Heart left ventricle (tissue), 13 donors: ENCODE measurements around the gene L3MBTL3.

Experiments used
- POLR2A ChIP-seq, 2 donors: fragments of 450-650 bp; IDR thresholded peaks; one replicate each; pipeline ENCODE4 v1.6.1; 2017; ENCODE audit warnings: antibody characterized with exemption in 2 of 2, mild to moderate bottlenecking in 2 of 2, moderate library complexity in 2 of 2
- TF ChIP-seq, protein P1 (sequence below), 12 donors: fragments of 200-600 bp; sonication (generic) in 4 of 12; IDR thresholded peaks; one replicate each; pipeline versions ENCODE4 v1.5.0 to v1.8.0; 2018 to 2022; ENCODE audit warnings: antibody characterized with exemption in 12 of 12, mild to moderate bottlenecking in 5 of 12
- donor health status: ischemic (EF 13 %, LVEDD 7.1; RV severe dilation, severe dysfunction).
- donor health status: DM: no; HTN: yes; CAD: no.
- donor health status: DM: no; HTN: no; CAD: no.
- donor health status: ischemic (EF 25% LVEDD 6.9; RV normal size, moderate dysfunction).
- donor health status: ischemic (EF 25% LVEDD 5.7; RV mildly dilated, moderate dysfunction).
- donor health status: ischemic (EF 35%, LVEDD 5.7; RV mildly dilated, moderate dysfunction).
- donor health status: nonischemic (EF 11% LVEDD 7.7; RV severe dilation, severe dysfunction).
- donor health status: DM: yes; HTN: yes; CAD: no.
- donor health status: PGD.
- donor health status: ischemic (EF 29% LVEDD 5.4; RV normal size, mild dysfunction).
- donor health status: nonischemic (EF 23%, LVEDD 6.1; RV moderate dilation, normal function).

DNA sequence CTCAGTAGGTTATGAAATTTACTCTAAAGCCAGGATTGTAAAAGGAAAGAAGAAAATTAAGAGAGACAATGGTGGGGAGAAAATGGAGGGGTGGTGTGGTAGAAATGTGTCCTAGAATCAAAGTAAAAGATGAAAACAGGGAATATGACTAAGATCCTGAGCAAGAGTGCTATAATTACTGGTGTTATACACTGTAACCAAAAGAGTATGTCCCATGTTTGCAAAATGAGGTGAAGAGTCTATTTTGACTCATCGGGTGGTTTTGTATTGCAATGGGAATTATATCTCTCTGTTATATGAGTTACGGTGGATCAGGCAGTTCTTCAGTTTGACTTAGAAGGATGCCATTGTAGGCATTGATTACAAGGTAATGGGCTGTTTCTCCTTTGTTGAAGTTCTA, 8.5 kb downstream of the L3MBTL3 start:
- TF ChIP-seq, protein P1, sequence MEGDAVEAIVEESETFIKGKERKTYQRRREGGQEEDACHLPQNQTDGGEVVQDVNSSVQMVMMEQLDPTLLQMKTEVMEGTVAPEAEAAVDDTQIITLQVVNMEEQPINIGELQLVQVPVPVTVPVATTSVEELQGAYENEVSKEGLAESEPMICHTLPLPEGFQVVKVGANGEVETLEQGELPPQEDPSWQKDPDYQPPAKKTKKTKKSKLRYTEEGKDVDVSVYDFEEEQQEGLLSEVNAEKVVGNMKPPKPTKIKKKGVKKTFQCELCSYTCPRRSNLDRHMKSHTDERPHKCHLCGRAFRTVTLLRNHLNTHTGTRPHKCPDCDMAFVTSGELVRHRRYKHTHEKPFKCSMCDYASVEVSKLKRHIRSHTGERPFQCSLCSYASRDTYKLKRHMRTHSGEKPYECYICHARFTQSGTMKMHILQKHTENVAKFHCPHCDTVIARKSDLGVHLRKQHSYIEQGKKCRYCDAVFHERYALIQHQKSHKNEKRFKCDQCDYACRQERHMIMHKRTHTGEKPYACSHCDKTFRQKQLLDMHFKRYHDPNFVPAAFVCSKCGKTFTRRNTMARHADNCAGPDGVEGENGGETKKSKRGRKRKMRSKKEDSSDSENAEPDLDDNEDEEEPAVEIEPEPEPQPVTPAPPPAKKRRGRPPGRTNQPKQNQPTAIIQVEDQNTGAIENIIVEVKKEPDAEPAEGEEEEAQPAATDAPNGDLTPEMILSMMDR (IDR thresholded peaks at IDR 0.05): no peak
- no peak for TF ChIP-seq POLR2A (IDR thresholded peaks at IDR 0.05)
